ENCODE measurements around the gene PBXIP1.
"Not testable (repeated sequence)": the region's sequence is repeated elsewhere in the genome, so short reads cannot be mapped to it uniquely, and the experiment has no call there.

The PBXIP1 gene, protein sequence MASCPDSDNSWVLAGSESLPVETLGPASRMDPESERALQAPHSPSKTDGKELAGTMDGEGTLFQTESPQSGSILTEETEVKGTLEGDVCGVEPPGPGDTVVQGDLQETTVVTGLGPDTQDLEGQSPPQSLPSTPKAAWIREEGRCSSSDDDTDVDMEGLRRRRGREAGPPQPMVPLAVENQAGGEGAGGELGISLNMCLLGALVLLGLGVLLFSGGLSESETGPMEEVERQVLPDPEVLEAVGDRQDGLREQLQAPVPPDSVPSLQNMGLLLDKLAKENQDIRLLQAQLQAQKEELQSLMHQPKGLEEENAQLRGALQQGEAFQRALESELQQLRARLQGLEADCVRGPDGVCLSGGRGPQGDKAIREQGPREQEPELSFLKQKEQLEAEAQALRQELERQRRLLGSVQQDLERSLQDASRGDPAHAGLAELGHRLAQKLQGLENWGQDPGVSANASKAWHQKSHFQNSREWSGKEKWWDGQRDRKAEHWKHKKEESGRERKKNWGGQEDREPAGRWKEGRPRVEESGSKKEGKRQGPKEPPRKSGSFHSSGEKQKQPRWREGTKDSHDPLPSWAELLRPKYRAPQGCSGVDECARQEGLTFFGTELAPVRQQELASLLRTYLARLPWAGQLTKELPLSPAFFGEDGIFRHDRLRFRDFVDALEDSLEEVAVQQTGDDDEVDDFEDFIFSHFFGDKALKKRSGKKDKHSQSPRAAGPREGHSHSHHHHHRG

DNA sequence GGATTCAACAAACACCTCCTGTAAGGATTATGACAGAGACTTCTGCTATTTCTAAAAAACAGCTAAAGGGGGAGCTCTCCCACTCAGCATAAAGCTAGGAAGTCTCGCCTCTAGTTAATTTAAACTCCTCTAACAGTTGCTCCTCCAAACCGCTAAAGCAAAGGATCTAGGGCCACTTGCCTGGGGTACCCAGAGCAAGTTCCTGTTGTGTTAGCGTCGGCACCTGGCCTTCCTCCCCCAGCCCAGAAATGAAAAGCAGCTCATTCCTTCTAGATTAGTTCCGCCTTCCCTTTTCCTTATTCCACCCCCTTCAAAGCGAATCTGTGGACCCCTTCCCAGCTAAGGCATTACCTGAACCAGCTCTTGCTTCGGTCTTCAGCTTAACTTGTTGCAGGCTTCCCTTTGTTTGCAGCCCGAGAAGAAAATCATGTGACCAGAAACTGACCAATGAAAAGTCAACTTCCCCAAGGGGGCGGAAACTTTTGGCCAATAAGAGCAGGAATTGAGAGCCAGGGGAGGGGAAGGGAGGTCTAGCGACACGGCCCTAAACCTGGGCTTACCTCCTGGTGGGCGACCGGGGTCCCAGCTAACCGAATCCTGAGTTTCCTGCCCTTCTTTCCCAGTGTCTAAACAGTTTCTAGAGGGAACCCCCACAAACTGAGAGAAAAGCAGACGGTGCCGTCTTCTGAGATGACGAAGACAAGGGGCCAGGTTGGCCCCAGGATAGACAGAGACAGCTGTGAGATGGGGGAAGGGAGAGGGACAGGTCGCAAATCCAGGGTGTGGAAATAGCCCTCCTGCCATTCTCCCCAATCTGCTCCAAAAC is at the start of gene PBXIP1:
Gene PBXIP1 (minus strand): TSS at position 382 of the 826 bp plus-strand sequence. CDS start 2,378 bp downstream, outside the sequence.
- peak; percentile 73 for DNase-seq (ENCODE audit: low read depth)

DNA sequence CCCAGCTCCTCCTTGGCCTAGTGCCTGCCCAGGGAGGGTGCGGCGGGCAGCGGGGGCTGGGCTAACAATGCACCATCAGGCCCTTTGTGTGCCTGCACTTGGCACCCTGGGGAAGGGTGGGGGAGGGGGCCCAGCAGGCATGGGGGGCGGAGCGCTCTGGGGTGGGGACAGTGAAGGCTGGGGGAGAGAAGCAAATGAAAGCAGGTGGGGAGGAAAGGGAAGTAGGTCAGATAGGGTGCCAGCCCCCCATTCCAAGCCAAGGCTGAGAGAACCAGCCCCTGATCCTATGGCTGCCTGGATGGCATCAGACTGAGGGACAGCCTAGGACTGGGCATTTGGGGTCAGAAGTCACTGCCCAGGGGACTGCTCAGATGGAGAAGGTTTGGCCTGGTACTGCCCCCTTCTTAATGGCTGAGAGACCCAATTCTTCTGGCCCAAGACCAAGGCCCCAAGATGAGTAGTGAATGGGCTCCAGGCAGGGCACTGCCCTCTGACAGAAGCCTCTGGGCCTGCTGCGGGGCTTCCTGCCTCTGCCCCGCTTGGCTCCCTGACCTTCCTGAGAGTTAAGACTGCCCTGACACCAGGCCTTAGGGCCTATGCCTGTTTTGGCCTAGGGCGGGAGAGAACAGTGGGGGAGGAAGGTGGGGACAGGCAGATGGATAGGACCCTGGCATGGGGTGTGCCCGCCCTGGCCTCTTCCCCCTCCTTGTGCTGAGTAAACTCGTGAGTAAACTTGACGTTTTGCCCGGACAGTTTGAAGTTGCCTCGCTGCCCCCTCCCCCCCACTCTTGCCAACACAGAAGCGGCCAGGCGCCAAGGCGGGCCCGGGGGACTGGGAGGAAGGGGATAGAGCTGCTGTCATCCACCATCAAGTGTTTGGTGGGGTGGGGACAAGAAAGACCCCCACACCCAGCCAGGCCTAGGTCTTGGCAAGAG is 49.4 kb upstream of the PBXIP1 start:
- no peak for DNase-seq (ENCODE audit: low read depth)

DNA sequence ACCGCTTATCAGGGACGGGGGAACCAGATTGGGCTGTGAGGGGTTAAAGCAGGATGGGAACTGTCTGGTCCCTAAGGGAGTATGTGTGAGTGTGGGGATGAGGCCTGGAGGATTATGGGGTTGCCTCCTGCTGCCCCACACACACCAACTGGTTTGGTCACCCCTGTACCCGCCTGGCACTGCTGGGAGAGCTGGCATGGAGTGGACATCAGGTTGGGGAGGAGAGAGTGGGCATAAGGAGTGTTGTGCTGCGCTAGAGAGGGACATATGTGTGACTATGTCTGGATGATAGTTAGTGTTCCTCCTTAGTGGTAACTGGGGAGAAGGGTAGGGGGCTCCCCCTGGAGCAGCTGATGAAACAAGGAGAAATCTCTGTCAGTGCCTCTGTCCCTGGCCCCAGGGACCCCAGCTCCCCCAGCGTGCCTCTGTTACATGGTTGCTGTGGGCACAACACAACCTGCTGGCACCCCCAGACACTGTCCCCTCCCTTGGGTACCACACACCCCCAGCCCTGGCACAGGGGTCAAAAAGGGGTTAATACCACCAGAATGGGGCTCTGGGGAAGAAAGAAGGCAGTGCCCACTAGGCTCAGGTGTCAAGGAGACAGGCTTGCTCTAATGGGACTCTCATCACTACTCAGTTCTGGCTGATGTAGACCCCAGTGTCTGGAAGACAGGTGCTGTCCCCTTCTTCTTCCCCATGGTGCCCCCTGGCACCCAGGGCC is 48.6 kb upstream of the PBXIP1 start:
- no peak for DNase-seq (ENCODE audit: low read depth)

DNA sequence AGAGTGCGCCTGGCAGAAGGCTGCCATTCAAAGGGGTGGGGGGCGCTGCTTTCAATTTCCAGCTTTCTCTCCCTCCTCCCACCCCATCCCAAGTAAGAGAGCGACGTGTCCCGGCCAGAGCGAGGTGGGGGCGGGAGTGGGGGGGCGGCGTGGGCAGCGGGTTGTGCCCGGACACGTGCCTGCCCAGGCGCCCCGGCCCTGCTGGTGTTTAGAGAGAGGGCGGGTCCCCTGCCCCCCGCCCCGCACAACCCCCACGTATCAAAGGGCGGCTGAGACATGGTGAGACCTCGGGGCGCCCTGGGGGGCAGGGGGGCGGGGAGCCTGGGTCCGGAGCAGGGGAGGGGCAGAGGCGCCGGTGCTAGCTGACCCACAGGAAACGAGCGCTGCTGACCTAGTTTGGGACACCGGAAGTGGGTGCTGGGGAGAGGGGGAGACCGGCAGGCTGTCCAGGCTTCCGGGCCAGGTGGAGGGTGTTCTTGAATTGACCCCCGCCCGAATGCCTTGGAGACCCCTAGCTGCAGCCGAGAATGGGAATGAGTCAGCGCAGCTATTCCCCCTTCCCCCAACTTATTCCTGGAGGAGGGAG is 48.0 kb upstream of the PBXIP1 start:
- DNase-seq (ENCODE audit: low read depth), result no peak

DNA sequence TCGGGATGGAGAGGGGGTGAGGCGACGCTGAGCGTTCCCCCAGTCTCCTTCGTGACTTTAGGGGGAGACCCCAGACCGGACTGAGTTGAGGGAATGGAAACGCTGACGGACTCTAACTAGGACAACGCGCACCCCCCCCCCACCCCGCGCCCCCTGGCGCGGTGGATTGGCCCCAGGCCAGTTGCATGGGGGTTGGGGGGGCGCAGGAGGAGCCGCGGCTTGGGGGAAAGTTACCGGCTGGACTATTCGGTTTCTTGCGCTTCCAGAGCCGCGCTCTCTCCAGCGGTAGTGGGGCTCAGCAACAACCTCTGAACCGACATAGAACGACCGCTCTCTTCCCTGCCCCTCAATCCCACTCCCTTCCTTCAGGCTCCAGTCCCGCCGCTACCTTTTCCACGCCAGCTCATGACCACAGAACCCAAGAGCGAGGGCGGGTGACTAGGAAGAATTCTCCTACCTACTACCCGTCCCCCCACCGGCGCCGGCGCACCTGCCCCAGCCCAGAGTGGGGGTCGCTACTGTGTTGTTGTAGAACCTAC is 47.4 kb upstream of the PBXIP1 start:
- DNase-seq (ENCODE audit: low read depth), result no peak

DNA sequence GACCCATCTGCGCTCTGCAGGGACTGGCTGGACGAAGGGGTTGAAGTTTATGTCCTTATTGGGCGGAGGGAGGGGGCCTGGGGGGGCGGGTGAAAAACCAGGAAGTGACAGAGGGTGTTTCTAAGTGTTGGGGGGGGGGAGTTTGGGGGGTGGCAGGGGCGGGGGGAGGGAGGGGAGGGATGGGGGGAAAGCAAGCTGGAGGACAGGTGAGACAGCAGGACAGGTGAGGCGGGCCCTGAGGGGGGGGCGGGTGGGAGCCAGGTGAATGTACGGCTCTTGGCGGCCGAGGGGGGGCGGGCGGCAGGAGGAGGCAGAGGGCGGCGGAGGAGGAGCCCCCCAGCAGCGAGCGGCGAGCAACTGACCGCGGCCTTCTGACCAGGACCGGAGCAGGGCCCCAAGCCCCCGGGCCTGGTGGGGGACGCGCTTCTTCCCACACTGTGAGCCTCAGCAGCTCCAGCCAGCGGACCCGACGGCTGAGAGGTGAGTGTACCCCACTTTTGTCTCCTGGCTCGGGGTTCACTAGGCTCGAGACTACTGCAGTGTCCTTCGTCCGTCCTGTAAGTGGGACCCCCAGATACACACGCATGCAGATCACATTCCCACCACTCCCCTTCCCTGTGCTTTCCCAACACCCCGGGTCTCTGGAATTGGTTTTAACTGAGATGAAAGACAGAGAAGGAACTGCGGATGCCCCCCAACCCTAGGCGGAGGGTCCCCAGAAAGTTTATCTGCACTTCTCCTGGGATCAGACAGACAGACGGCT is 46.7 kb upstream of the PBXIP1 start, which contains the start of gene ZBTB7B:
Gene ZBTB7B (plus strand): TSS at position 339 of the 763 bp plus-strand sequence. CDS start 11,859 bp downstream, outside the sequence.
- peak; percentile 25 for DNase-seq (ENCODE audit: low read depth)

DNA sequence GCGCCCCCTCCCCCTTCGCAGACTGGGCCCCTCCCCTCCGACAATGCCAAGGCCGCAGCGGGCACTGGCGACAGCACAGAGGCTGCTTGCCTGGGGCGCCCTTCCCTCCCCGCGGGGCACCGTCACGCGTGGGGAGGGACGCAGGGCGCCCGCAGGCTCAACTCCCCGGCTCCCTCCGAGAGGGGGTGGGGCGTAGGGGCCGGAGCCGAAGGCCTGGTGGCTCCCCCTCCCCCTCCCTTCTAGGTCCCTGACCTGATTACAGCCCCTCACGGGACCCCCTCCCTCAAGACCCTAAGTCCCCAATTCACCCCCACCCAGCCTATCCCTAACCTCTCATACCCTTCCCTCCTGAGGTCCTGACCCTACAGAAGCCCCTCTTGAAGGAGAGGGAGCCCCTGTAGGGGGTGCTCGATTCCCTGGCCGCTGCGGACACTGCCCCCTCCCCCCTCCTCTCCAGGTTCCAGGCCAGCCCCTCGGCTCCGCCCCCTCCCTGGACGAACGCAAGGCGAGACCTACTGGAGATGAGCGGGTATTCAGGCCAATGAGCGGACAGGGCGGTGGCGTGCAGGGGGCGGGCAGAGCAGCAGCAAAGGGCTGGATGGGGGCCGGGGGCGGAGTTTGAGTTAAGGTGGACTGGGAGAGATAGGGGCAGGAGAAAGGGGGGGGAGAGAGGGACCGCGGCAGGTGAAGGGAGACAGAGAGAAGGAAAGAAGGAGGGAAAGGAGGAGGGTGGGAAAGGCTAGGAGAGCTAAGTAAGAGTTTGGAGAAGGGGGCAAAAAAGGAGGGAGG is 46.0 kb upstream of the PBXIP1 start:
- DNase-seq (ENCODE audit: low read depth), result peak; percentile 98

DNA sequence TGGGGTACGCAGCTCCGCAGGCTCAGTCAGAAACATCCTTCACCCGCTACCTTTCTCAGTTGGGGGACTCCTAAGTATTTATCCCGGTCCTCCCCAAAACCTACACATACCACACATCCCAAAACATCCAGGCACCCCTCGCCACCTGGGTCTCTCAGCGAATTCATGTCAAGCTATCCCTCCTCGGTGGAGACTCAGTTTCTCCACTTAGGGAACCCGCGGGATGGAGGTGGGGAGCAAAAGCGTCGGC is 45.5 kb upstream of the PBXIP1 start:
- DNase-seq (ENCODE audit: low read depth), result no peak

DNA sequence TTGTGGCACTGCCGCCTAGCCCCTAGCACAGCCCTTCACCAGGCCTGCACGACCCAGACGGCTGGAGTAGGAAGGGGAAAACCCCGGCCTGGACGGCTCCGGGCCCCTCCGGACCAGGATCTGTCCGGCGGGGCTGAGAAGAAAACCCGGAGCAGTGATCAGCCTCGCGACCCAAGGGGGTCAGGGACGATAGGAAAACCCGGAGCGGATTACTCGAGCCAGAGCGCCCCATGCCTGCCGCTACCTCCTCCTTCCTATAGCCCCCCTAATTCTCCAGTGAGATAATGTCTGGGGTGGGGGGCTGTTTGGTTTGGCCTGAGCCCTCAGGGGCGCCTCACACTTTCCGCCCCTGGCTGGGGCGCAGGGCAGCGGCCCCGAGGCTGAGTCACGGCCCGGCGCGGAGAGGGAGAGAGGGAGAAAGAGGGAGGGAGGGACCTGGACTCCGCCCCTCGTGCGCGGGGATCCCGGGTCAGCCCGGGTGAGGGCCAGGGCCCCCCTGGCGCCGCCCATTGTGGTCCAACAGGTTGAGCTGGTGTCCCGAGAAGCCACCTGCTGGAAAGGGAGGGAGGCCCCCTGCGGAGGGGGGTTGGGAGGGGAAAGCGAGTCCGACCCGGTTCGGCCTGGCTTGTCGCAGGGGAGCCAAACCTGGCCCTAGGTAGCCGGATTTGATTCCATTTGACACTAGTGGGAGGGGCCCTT is 45.0 kb upstream of the PBXIP1 start:
- DNase-seq (ENCODE audit: low read depth), result peak; percentile 81

DNA sequence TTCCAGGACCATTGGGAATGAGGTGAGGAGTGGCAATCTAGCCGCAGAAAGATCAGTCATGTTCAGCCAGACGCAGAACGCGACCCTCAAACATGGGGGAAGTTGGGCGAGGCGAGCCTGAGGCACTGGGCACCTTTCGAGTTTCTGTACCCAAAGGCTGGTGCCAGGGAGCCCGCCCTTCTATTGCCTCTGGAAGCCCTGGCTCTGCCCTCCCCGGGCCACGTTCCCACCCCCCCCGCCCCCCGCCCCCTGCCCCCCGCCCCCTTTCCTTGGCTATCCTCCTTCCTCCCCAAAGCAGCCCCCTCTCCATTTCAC is 44.5 kb upstream of the PBXIP1 start:
- DNase-seq (ENCODE audit: low read depth), result no peak

DNA sequence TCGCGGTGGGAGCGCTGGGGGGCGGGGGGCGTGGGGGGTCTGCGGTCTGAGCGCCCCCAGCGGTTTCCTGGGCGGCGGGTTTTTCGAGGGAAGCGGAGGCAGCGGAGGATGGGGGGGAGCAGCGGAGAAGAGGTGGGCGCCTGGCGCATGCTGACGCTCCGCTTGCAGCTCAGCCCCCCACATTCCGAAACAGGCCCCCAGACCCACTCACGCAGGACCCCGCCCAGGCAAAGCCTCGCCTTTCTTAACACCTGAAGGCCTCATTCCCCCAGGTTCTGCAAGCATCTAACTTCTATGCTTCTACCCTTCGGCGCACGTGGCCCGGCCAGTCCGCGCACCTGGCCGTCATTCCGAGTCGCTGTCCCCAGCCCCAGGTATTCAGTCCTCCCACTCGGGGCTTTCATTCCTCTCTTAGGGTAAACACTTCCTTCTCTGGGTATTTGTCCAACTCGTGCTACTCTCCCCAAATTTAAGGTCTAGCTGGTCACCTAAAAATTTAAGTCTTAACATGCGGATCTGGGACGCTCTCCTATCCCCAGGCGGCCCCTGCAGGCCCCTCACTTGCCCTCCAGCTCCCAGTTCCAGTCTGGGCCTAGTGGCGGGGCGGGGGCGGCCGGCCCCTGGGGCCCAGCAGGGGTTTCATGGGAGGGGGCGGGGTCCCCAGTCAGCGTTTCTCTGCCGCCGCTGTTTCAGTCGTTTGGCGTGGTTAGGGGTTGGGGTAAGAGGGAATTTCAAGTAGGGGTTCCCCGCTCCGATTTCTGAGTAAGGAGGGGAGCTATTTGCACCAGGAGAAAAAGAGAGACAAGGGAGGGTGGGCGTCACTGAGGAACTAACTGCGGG is 43.9 kb upstream of the PBXIP1 start:
- peak; percentile 51 for DNase-seq (ENCODE audit: low read depth)

DNA sequence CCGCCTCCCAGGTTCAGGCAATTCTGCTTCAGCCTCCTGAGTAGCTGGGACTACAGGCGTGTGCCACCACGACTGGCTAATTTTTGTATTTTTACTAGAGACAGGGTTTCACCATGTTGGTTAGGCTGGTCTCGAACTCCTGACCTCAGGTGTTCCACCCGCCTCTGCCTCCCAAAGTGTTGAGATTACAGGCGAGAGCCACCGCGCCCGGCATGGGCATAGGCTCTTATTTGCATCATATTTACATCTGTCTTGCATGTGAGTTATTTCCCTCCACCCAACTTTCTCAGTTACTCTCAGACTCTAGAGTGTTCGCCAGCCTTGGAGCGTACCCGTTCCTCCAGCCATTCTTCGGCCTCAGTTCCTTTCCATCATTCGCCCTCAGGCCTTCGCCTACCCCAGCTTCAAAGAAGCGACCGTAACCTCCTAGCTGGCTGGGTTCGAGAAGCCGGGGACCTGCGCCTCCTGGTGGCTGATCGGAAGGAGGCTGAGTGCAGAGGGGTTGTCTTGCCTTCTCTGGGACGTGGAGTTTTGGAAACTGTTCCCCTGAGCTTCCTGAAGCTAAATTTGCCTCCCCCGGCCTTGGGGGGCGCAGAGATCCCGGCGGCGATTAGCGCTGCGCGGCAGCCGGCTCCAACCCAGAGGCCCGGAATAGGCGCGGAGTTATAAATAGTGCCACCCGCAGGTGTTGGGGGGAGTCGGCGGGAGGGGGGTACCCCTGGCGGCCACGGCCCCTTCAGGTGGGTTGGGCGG is 43.1 kb upstream of the PBXIP1 start:
- peak; percentile 55 for DNase-seq (ENCODE audit: low read depth)

DNA sequence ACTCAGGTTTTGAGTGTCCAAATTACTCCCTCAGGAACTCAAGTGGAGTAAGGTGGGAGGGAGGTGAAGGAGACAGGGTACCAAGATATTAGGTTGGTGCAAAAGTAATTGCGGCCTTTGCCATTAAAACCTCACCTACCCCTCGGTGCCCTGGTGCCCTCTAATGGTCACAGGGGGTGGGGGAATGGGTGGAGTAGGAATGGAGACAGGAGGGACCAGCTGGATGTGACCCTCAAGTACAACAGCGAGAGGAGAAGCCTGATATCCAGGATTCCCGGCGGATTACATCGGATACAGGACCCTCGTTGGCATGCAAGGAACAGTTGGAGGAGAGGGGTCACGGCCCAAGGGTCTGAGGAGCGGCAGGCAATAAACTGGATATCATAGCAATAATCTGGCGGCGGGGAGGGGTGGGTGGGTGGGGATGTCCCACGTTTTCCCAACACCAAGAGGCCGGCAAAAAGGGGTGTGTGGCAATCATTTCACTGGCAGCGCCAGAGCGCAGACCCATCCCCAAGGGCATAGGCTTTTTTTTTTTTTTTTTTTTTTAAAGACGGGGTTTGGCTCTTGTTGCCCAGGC is 42.4 kb upstream of the PBXIP1 start:
- DNase-seq (ENCODE audit: low read depth), result no peak

DNA sequence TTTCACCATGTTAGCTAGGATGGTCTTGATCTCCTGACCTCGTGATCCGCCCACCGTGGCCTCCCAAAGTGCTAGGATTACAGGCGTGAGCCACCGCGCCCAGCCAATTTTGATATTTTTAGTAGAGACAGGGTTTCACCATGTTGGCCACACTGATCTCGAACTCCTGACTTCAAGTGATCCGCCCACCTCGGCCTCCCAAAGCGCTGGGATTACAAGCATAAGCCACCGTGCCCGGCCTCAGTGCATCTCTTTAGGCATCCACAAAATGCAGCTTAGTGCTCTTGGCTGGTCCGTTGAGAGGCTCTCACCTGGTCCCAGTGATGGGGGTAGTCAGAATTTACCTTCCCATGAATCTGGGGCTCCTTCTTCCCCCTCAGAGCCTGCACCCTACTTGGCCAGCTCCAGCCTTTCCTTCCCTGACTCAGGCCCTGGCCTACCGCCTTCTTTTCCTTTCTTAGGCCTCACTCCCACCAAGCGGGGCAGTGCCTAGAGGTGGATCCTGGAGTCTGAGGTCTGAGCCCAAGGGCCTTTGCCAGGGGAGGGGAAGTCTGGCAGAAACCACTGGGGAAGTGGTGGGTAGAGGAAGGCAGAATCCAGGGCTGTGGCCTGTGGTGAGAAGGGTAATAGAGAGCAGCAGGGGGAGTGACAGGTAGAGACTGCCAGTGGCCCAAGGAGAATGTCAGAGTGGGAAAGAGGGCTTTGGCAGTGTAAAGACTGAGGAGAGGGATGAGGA is 41.2 kb upstream of the PBXIP1 start:
- no peak for DNase-seq (ENCODE audit: low read depth)

DNA sequence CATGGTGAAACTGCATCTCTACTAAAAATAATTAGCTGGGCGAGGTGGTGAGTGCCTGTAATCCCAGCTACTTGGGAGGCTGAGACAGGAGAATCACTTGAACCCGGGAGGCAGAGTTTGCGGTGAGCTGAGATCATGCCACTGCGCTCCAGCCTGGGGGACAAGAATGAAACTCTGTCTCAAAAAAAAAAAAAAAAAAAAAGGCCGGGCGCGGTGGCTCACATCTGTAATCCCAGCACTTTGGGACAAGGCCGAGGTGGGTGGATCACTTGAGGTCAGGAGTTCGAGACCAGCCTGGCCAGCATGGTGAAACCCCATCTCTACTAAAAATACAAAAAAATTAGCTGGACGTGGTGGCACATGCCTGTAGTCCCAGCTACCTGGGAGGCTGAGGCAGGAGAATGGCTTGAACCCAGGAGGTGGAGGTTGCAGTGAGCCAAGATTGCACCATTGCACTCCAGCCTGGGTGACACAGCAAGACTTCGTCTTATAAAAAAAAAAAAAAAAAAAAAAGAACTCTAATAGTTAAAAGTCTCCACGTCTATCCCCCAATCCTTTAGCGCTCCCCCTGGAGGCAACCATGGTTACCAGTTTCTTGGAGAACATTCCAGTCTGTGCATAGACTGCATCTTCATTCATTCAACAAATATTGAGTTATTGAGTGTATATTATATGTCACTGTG is 39.5 kb upstream of the PBXIP1 start:
- DNase-seq (ENCODE audit: low read depth), result not testable (repeated sequence)

Measured in T-helper 22 cell (primary cell).